Esophagus squamous epithelium (tissue), 5 donors: ENCODE data around the gene ASMT. TPM values are rescaled to one million over a fixed set of nuclear protein-coding genes. Genes with fewer than 3 reads are reported as not detected.
"Not testable (repeated sequence)": the region's sequence is repeated elsewhere in the genome, so short reads cannot be mapped to it uniquely, and the experiment has no call there.

Experiments used
- DNase-seq: peaks from one replicate; lab custom pipeline; 2025; lab: John Stamatoyannopoulos, UW
- H3K27ac ChIP-seq, 4 donors: fragments of 200-600 bp; sonication (generic); one replicate each; pipeline ENCODE4 v1.5.1; 2016 to 2019; ENCODE audit warnings: mild to moderate bottlenecking in 1 of 4
- H3K27me3 ChIP-seq, 4 donors: fragments of 200-600 bp; sonication (generic); 1 replicate in 3 of 4; 2 replicates in 1 of 4; pipeline versions ENCODE4 v1.5.1 to v1.6.0; 2017 to 2021; ENCODE audit warnings: antibody characterized with exemption in 1 of 4
- H3K36me3 ChIP-seq, 3 donors: fragments of 200-600 bp; sonication (generic); one replicate each; pipeline ENCODE4 v1.5.1; 2016 to 2019
- H3K4me1 ChIP-seq, 3 donors: fragments of 200-600 bp; sonication (generic); one replicate each; pipeline ENCODE4 v1.5.1; 2017 to 2019
- H3K4me3 ChIP-seq, 4 donors: fragments of 200-600 bp; sonication (generic); 1 replicate in 3 of 4; 2 replicates in 1 of 4; pipeline ENCODE4 v1.5.1; 2016 to 2019; ENCODE audit warnings: mild to moderate bottlenecking in 2 of 4, moderate library complexity in 1 of 4
- H3K9me3 ChIP-seq, 3 donors: fragments of 200-600 bp; sonication (generic); one replicate each; pipeline ENCODE4 v1.5.1; 2016 to 2019
- CTCF ChIP-seq, 6 experiments: fragments of 450-650 bp in 4 of 6; fragments of 200-600 bp in 2 of 6; sonication (generic) in 2 of 6; IDR thresholded peaks; one replicate each; pipeline ENCODE4 v1.5.1; 2016 to 2019; ENCODE audit warnings: antibody characterized with exemption in 6 of 6, mild to moderate bottlenecking in 4 of 6, moderate library complexity in 4 of 6
- POLR2A ChIP-seq, 4 donors: fragments of 450-650 bp; IDR thresholded peaks; one replicate each; pipeline ENCODE4 v1.6.1; 2017; ENCODE audit warnings: antibody characterized with exemption in 4 of 4, mild to moderate bottlenecking in 4 of 4, moderate library complexity in 3 of 4
- WGBS, 2 donors: methylation state at CpG; one replicate each; pipeline ENCODE4 v1.1.5; 2018; 5-methylcytosine and 5-hydroxymethylcytosine counted together
- intact Hi-C: fragments of 100-400 bp; cut with DNase I; formaldehyde crosslinking; loops from one replicate; pipeline ENCODE4 v1.15.0; 2022
- total RNA-seq, 4 donors: library from RNA; depleted of rRNA; stranded (reverse); fragments of >200 nt; gene quantifications; one replicate each; pipeline ENCODE4 v1.1.0, GENCODE V29; 2016
- donor health status: DM: yes; HTN: yes; CAD: no.

The ASMT gene
- not detected for total RNA-seq

- no peak within 1 kb of the TSS for H3K4me3 ChIP-seq
- no peak within 1 kb of the TSS for H3K27ac ChIP-seq
- 73 to 81% methylated on average over 13 to 16 of the region's 17 CpGs for WGBS, 2 donors
- no peaks in the 10 kb centered on the region for H3K27me3 ChIP-seq
- no peaks in the 10 kb centered on the region for H3K9me3 ChIP-seq
- no peaks in the 10 kb centered on the region for H3K4me1 ChIP-seq
- DNase-seq, result no peak
- TF ChIP-seq CTCF (IDR thresholded peaks at IDR 0.05) (no peak), POLR2A (IDR thresholded peaks at IDR 0.05) (no peak)
- intact Hi-C loops, result no loop called here
- H3K36me3 ChIP-seq, result no peaks in the 10 kb centered on the region
Observed at GRCh38 chrX:1614927-1615326, at the start of gene ASMT. TSS of gene ASMT (plus strand) at chrX:1615059. CDS start at chrX:1615200, 141 bp downstream.

- H3K4me1 ChIP-seq, H3K9me3 ChIP-seq, DNase-seq, H3K27ac ChIP-seq, H3K27me3 ChIP-seq, H3K4me3 ChIP-seq, intact Hi-C loops, H3K36me3 ChIP-seq: not testable (repeated sequence)
- WGBS, 2 donors, result 93 to 94% methylated on average over 10 to 15 of the region's 19 CpGs
Observed at GRCh38 chrX:1574181-1574580, 40.7 kb upstream of the ASMT start.

DNA sequence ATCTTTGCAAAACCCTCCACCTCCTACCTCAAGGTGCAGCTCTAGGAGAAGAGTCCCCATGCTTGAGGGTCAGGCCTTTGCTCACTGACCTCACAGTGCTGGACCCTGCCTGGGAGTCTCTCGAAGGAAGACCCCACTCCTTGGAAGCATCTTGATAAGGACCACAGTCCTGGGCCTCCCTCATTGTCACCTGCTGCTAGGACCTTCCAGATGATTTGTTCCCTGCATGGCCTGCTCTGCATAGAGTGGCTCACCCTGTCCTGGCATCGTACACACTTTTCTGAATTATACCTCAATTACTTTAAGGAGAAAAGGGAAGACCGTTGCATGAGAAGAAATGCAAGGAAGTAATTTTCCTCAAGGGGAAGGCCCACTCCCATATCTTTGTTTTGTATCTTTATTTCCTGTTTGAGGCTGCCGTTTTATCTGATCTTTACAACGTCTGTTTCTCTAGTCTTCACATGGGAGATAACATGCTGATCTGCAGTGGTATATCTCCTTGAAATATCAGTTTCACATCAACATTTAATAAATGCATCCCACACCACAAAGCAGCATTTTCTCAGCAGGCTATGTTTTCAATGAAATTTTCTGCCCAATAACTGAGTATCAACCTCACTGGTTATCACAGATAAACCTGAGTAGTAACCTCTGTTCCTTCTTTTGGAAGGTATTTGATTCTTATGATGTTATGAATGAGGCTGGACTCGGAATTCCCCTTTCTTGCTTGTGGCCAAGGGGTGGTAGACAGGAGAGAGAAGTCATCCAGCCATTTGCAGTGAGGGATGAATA is 38.5 kb upstream of the ASMT start:
- WGBS, 2 donors, result 57 to 63% methylated on average over 5 to 6 of the region's 6 CpGs
- H3K27ac ChIP-seq, result no peak overlapping the region
- intact Hi-C loops, result no loop called here
- no peaks in the 10 kb centered on the region for H3K9me3 ChIP-seq
- TF ChIP-seq CTCF (IDR thresholded peaks at IDR 0.05) (no peak), POLR2A (IDR thresholded peaks at IDR 0.05) (no peak)
- no peak overlapping the region for H3K4me3 ChIP-seq
- DNase-seq, result no peak
- H3K36me3 ChIP-seq, result no peaks in the 10 kb centered on the region
- H3K27me3 ChIP-seq, result no peaks in the 10 kb centered on the region
- H3K4me1 ChIP-seq, result no peaks in the 10 kb centered on the region

GRCh38 chrX:1577845-1578244 is 37.0 kb upstream of the ASMT start:
- Histone ChIP-seq H3K27me3 (no peaks in the 10 kb centered on the region), H3K36me3 (no peaks in the 10 kb centered on the region), H3K9me3 (no peaks in the 10 kb centered on the region), H3K27ac (no peak overlapping the region), H3K4me3 (no peak overlapping the region), H3K4me1 (peaks cover 0 to under 1% (median 0%) of the 10 kb centered on the region in 3 donors)
- no peak for TF ChIP-seq CTCF (IDR thresholded peaks at IDR 0.05)
- no peak for TF ChIP-seq POLR2A (IDR thresholded peaks at IDR 0.05)
- DNase-seq, result no peak
- intact Hi-C loops, result no loop called here
- 49 to 55% methylated on average over 2 of the region's 2 CpGs for WGBS, 2 donors

- 58 to 59% methylated on average over 6 of the region's 6 CpGs for WGBS, 2 donors
- Histone ChIP-seq H3K4me3 (no peak overlapping the region), H3K36me3 (no peaks in the 10 kb centered on the region), H3K27ac (no peak overlapping the region), H3K27me3 (no peaks in the 10 kb centered on the region), H3K9me3 (no peaks in the 10 kb centered on the region), H3K4me1 (peaks cover 0 to 4% (median 0%) of the 10 kb centered on the region in 3 donors)
- no peak for TF ChIP-seq POLR2A (IDR thresholded peaks at IDR 0.05)
- no peak for TF ChIP-seq CTCF (IDR thresholded peaks at IDR 0.05)
- DNase-seq, result no peak
- intact Hi-C loops, result no loop called here
Observed at GRCh38 chrX:1578511-1579173, 36.2 kb upstream of the ASMT start.
